K562 (cell line): Measurements from ENCODE around the gene KDM4C. TPM values are rescaled to one million over a fixed set of nuclear protein-coding genes. Genes with fewer than 3 reads are reported as not detected.

Experiments used
- ATAC-seq: fragments of 200-7000 bp; cut with Tn5 transposase; 3 replicates; pipeline ENCODE4 v1.9.1; 2020; ENCODE audit warnings: moderate library complexity
- BruUV-seq: library from RNA; stranded (reverse); fragments of 400-500 nt; replicated peaks from 2 replicates; lab custom pipeline; 2021; lab: Mats Ljungman, UMichigan
- CTCF ChIA-PET: fragments of 300-600 bp; formaldehyde crosslinking; extraction: SDS; loops from one replicate; lab custom pipeline; 2021; ENCODE audit warnings: low intra/inter-chr PET ratio; lab: Yijun Ruan, JAX
- POLR2A ChIA-PET: fragments of 300-600, 350-650 bp; sonication (Branson Sonifier 250); formaldehyde crosslinking; extraction: SDS; loops from one replicate; lab custom pipeline; 2021; ENCODE audit warnings: antibody characterized with exemption, inconsistent platforms; lab: Yijun Ruan, JAX
- DNase-seq, 4 experiments: peaks; one replicate each; pipeline versions ENCODE4 v3.0.0 to v3.0.0-alpha.2; 2011 to 2018; ENCODE audit warnings: low spot score in 3 of 4, mixed read lengths in 3 of 4; ENCODE audit errors: extremely low read depth in 1 of 4
- FAIRE-seq: peaks from 2 replicates; lab custom pipeline; 2011; peaks lifted over from hg19 to GRCh38; lab: Jason Lieb, UNC
- H2AFZ ChIP-seq: 2 replicates; pipeline ENCODE4 v1.6.0; 2011; ENCODE audit warnings: low read depth, low read length, control low read depth, inconsistent platforms
- H3K27ac ChIP-seq: fragments of 200-600 bp; 3 replicates; pipeline ENCODE4 v1.8.0; 2011; ENCODE audit warnings: low read depth, mild to moderate bottlenecking, control low read depth, inconsistent platforms, low read length, moderate library complexity, mixed read lengths; ENCODE audit errors: extremely low read depth
- H3K27me3 ChIP-seq, 2 experiments: fragments of 300-600 bp in 1 of 2; 2 replicates in 1 of 2; 3 replicates in 1 of 2; pipeline versions ENCODE4 v1.6.0 to v1.8.0; 2011; ENCODE audit warnings: inconsistent platforms in 2 of 2, low read length in 2 of 2, mild to moderate bottlenecking in 1 of 2, mixed read lengths in 1 of 2, moderate library complexity in 1 of 2; ENCODE audit not compliant: control insufficient read depth in 2 of 2, insufficient read depth in 2 of 2
- H3K36me3 ChIP-seq: fragments of 300-600 bp; 3 replicates; pipeline ENCODE4 v1.8.0; 2011; ENCODE audit warnings: mild to moderate bottlenecking, low read length, inconsistent platforms; ENCODE audit not compliant: control insufficient read depth, insufficient read depth
- H3K4me1 ChIP-seq, 2 experiments: fragments of 200-600 bp in 1 of 2; replicated peaks in 1 of 2; 2 replicates in 1 of 2; 3 replicates in 1 of 2; pipeline versions ENCODE4 v1.5.1 to v1.8.0; 2011; ENCODE audit warnings: inconsistent platforms in 2 of 2, low read length in 2 of 2, mild to moderate bottlenecking in 1 of 2, mixed read lengths in 1 of 2, moderate library complexity in 1 of 2; ENCODE audit not compliant: control insufficient read depth in 2 of 2, insufficient read depth in 2 of 2
- H3K4me2 ChIP-seq: 2 replicates; pipeline ENCODE4 v1.6.1; 2011; ENCODE audit warnings: low read length, control low read depth, inconsistent platforms, mixed read lengths; ENCODE audit not compliant: insufficient read depth
- H3K4me3 ChIP-seq: fragments of 200-600 bp; sonication (generic), shearing (Covaris generic); 2 replicates; pipeline ENCODE4 v1.5.1; 2016; ENCODE audit warnings: control low read depth, inconsistent platforms
- H3K79me2 ChIP-seq: fragments of 200-600 bp; 3 replicates; pipeline ENCODE4 v1.8.0; 2011; ENCODE audit warnings: low read length, inconsistent platforms; ENCODE audit not compliant: control insufficient read depth, insufficient read depth
- H3K9ac ChIP-seq, 2 experiments: 2 replicates each; pipeline versions ENCODE4 v1.6.0 to v1.6.1; 2011; ENCODE audit warnings: low read depth in 2 of 2, low read length in 2 of 2, control low read depth in 1 of 2, inconsistent platforms in 1 of 2, mild to moderate bottlenecking in 1 of 2, mixed read lengths in 1 of 2; ENCODE audit not compliant: insufficient read depth in 1 of 2
- H3K9me1 ChIP-seq: one replicate; pipeline ENCODE4 v1.6.0; 2011; ENCODE audit warnings: inconsistent platforms, mild to moderate bottlenecking, low read length, moderate library complexity; ENCODE audit not compliant: control insufficient read depth, insufficient read depth
- H3K9me3 ChIP-seq: replicated peaks from 2 replicates; pipeline ENCODE4 v1.5.1; 2011; ENCODE audit warnings: low read depth, low read length, inconsistent platforms; ENCODE audit not compliant: control insufficient read depth, insufficient read depth
- H4K20me1 ChIP-seq: replicated peaks from 2 replicates; pipeline ENCODE4 v1.6.1; 2011; ENCODE audit warnings: low read length, inconsistent platforms, mixed read lengths; ENCODE audit not compliant: control insufficient read depth, insufficient read depth
- BMI1 ChIP-seq: fragments of 150-350 bp; IDR thresholded peaks from 2 replicates; pipeline ENCODE4 v1.6.1; 2014; ENCODE audit warnings: low read length
- DMBX1 ChIP-seq: fragments of 250-450 bp; sonication (Bioruptor Pico); IDR thresholded peaks from 2 replicates; pipeline ENCODE4 v1.8.0; 2022; ENCODE audit warnings: inconsistent platforms, mild to moderate bottlenecking, moderate library complexity, borderline replicate concordance
- PHB2 ChIP-seq: fragments of 450-650 bp; IDR thresholded peaks from 2 replicates; pipeline ENCODE4 v1.6.1; 2017; ENCODE audit warnings: low read depth
- RFX5 ChIP-seq: IDR thresholded peaks from 2 replicates; pipeline ENCODE4 v1.6.1; 2011; ENCODE audit warnings: low read depth, mild to moderate bottlenecking, improper control_type of control experiment, low read length
- SREBF2 ChIP-seq: sonication (generic); formaldehyde crosslinking; IDR thresholded peaks from 2 replicates; pipeline ENCODE4 v1.4.0; 2020; ENCODE audit warnings: mild to moderate bottlenecking, missing genetic modification reagents
- SRSF3 ChIP-seq: fragments of 200-400 bp; formaldehyde crosslinking; IDR thresholded peaks from 2 replicates; pipeline ENCODE4 v1.6.1; 2016; ENCODE audit warnings: mild to moderate bottlenecking, low read length, moderate library complexity; ENCODE audit not compliant: insufficient read depth
- ZNF57 ChIP-seq: fragments of 450-650 bp; formaldehyde crosslinking; IDR thresholded peaks from 2 replicates; pipeline ENCODE4 v1.4.0; 2020; ENCODE audit warnings: mild to moderate bottlenecking, moderate library complexity
- ZNF586 ChIP-seq: fragments of 450-650 bp; formaldehyde crosslinking; conservative IDR thresholded peaks from 2 replicates; pipeline ENCODE4 v1.4.0; 2020; ENCODE audit warnings: mild to moderate bottlenecking, moderate library complexity
- WGBS: fragments of 100-300 bp; shearing (Covaris generic); methylation state at CpG from one replicate; pipeline ENCODE4 v1.1.6; 2016; ENCODE audit warnings: low coverage, mixed read lengths; ENCODE audit not compliant: insufficient coverage; ENCODE audit errors: missing lambda C conversion rate; 5-methylcytosine and 5-hydroxymethylcytosine counted together
- in situ Hi-C: fragments of 300-500 bp; cut with MboI; formaldehyde crosslinking; loops from 4 replicates; pipeline ENCODE4 v1.15.0; 2018; ENCODE audit warnings: inconsistent platforms, mixed read lengths
- intact Hi-C: fragments of 100-400 bp; cut with micrococcal nuclease; formaldehyde crosslinking; loops from 2 replicates; pipeline ENCODE4 v1.14.2; 2022
- polyA plus RNA-seq, 8 experiments: library from polyadenylated mRNA; depleted of rRNA in 4 of 8; stranded (reverse) in 5 of 8; unstranded in 3 of 8; fragments of >200 nt; fragmentation: Nextera tagmentation in 2 of 8; fragmentation: Illumina TruSeq in 1 of 8; extraction: Ambion mirVana in 2 of 8; extraction: Trizol in 1 of 8; gene quantifications; 2 replicates each; pipeline versions ENCODE4 v1.2.1 to v1.2.3, GENCODE V29; 2011 to 2014; ENCODE audit warnings: inconsistent platforms in 1 of 8, missing spikeins in 1 of 8
- total RNA-seq, 7 experiments: library from RNA; depleted of rRNA in 6 of 7; stranded (reverse); fragments of >200 nt in 6 of 7; fragmentation: Illumina TruSeq in 2 of 7; extraction: Trizol in 2 of 7; gene quantifications; 2 replicates each; pipeline versions ENCODE4 v1.2.1 to v1.2.3, GENCODE V29; 2011 to 2021; ENCODE audit warnings: low replicate concordance in 1 of 7
- TF ChIP-seq, protein P1 (sequence below): fragments of 450-650 bp; conservative IDR thresholded peaks from 2 replicates; pipeline ENCODE4 v1.6.1; 2016; ENCODE audit warnings: missing genetic modification characterization, low read depth, mild to moderate bottlenecking, control low read depth, missing compliant biosample characterization
- TF ChIP-seq, protein P2 (sequence below): fragments of 450-650 bp; formaldehyde crosslinking; IDR thresholded peaks from 2 replicates; pipeline ENCODE4 v1.4.0; 2022; ENCODE audit warnings: missing genetic modification characterization
- TF ChIP-seq, protein P3 (sequence below), 2 experiments: fragments of 450-650 bp in 1 of 2; IDR thresholded peaks; 2 replicates each; pipeline ENCODE4 v1.6.1; 2011 to 2017; ENCODE audit warnings: low read depth in 2 of 2, antibody characterized with exemption in 1 of 2, borderline replicate concordance in 1 of 2, low read length in 1 of 2, mild to moderate bottlenecking in 1 of 2, mixed read lengths in 1 of 2; ENCODE audit not compliant: control insufficient read depth in 1 of 2

Gene KDM4C
- total and polyA plus RNA-seq, 9 of the 15 experiments (the other 6 are each of a cell fraction or from before 2014, with no cell fraction given): 5.4 to 17.0 (median 12.6) TPM

DNA sequence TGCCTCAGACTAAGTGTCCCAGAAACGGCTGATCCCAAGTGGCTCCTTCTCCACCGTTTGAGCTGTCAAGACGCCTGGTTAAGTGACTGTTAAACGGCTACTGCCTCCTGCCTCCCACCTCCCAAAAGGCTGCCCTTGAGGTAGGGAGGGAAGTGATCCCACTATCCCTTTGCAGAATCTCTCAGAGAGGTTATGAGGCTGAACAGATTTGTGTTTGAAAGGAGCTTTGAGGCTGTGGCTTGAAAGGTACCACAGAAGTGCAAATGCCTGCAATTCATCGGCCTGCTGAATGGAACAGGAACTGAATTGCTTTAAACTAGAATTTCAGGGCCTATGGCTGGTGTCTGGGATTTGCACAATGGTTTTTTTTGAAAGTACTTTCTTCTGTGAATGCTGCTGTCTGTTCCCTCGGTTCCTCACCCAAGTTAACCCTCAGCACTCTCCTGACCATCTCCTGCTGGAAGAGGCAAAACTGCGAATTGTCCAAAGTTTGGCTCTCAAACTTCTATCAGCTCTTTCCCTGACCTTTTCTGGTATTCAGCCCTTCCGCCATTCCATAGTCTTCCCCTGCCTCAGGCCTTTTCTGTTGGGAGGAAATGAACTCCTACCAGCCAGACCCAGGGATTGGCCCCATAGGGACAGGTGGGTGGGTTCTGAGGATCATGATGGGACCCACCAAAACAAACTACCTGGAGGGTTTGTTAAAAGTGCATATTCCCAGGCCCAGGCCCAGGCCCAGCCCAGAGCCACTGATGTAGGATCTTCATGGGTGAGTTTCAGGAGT, 453.3 kb downstream of the KDM4C start (continued):
- TF ChIP-seq SRSF3: no peak
- no peak for TF ChIP-seq BMI1
- TF ChIP-seq, protein P1, sequence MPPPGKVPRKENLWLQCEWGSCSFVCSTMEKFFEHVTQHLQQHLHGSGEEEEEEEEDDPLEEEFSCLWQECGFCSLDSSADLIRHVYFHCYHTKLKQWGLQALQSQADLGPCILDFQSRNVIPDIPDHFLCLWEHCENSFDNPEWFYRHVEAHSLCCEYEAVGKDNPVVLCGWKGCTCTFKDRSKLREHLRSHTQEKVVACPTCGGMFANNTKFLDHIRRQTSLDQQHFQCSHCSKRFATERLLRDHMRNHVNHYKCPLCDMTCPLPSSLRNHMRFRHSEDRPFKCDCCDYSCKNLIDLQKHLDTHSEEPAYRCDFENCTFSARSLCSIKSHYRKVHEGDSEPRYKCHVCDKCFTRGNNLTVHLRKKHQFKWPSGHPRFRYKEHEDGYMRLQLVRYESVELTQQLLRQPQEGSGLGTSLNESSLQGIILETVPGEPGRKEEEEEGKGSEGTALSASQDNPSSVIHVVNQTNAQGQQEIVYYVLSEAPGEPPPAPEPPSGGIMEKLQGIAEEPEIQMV: no peak
- TF ChIP-seq DMBX1 (CRISPR knock-in tag): no peak
- TF ChIP-seq ZNF586: no peak

DNA sequence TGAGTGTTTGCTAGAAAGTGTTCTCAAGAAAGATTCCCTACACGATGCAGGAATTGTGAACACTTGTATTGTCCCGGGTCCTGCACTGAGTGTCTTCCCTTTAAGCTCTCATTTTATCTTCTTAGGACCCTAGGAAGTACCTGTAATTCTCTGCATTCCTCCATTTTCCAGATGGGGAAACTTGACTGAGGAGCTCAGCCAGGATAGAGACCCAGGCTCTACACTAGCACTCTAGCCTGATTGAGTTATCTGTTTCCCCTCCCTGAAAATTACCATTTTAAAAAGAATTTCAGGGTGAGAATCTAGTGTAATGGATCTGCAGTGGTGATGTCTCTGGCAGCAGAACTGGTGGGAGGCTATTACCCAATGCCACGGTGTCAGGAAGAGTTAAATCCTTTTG, 453.9 kb downstream of the KDM4C start:
- no peak for DNase-seq
- FAIRE-seq: no peak
- no peak for ATAC-seq
- TF ChIP-seq PHB2: no peak
- no peak for TF ChIP-seq SREBF2 (CRISPR knock-in tag)
- TF ChIP-seq RFX5: no peak
- TF ChIP-seq, protein P2, sequence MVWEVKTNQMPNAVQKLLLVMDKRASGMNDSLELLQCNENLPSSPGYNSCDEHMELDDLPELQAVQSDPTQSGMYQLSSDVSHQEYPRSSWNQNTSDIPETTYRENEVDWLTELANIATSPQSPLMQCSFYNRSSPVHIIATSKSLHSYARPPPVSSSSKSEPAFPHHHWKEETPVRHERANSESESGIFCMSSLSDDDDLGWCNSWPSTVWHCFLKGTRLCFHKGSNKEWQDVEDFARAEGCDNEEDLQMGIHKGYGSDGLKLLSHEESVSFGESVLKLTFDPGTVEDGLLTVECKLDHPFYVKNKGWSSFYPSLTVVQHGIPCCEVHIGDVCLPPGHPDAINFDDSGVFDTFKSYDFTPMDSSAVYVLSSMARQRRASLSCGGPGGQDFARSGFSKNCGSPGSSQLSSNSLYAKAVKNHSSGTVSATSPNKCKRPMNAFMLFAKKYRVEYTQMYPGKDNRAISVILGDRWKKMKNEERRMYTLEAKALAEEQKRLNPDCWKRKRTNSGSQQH (CRISPR knock-in tag): no peak
- no peak for TF ChIP-seq ZNF57
- TF ChIP-seq, protein P3, sequence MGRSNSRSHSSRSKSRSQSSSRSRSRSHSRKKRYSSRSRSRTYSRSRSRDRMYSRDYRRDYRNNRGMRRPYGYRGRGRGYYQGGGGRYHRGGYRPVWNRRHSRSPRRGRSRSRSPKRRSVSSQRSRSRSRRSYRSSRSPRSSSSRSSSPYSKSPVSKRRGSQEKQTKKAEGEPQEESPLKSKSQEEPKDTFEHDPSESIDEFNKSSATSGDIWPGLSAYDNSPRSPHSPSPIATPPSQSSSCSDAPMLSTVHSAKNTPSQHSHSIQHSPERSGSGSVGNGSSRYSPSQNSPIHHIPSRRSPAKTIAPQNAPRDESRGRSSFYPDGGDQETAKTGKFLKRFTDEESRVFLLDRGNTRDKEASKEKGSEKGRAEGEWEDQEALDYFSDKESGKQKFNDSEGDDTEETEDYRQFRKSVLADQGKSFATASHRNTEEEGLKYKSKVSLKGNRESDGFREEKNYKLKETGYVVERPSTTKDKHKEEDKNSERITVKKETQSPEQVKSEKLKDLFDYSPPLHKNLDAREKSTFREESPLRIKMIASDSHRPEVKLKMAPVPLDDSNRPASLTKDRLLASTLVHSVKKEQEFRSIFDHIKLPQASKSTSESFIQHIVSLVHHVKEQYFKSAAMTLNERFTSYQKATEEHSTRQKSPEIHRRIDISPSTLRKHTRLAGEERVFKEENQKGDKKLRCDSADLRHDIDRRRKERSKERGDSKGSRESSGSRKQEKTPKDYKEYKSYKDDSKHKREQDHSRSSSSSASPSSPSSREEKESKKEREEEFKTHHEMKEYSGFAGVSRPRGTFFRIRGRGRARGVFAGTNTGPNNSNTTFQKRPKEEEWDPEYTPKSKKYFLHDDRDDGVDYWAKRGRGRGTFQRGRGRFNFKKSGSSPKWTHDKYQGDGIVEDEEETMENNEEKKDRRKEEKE (IDR thresholded peaks at IDR 0.05; ENCODE audit: borderline replicate concordance in 1 of 2, control insufficient read depth in 1 of 2, low read depth in 2 of 2, low read length in 1 of 2): no peak
- no TSS peak for BruUV-seq
- Histone ChIP-seq H3K9ac (no peak overlapping the region), H4K20me1 (no peaks in the 10 kb centered on the region), H3K27ac (no peak overlapping the region), H2AFZ (no peak overlapping the region), H3K27me3 (0 out of 5 replicates have a peak, but pooled peaks cover 0 to 6% of the 10 kb centered on the region in 2 experiments), H3K9me3 (no peaks in the 10 kb centered on the region), H3K9me1 (no peaks in the 10 kb centered on the region), H3K4me3 (no peak overlapping the region), H3K79me2 (no peaks in the 10 kb centered on the region), H3K4me2 (no peak overlapping the region), H3K4me1 (no peaks in the 10 kb centered on the region), H3K36me3 (no peaks in the 10 kb centered on the region)
- intact Hi-C loops: no loop called here
- in situ Hi-C loops: no loop called here
- CTCF ChIA-PET: no interaction called here
- WGBS: 0% methylated on average over 3 of the region's 3 CpGs
- POLR2A ChIA-PET: no interaction called here
